Measurements from ENCODE around the gene POU2F2.
"Not testable (repeated sequence)": the region's sequence is repeated elsewhere in the genome, so short reads cannot be mapped to it uniquely, and the experiment has no call there.

The POU2F2 gene

GRCh38 chr19:42105368-42105767, 26.9 kb downstream of the POU2F2 start:
- DNase-seq (ENCODE audit: low read depth in 2 of 2, low spot score in 1 of 2) = no peak

- DNase-seq (ENCODE audit: low read depth in 2 of 2, low spot score in 1 of 2) = no peak
These were observed 29.4 kb downstream of the POU2F2 start for GRCh38 chr19:42102877-42103276.

DNA sequence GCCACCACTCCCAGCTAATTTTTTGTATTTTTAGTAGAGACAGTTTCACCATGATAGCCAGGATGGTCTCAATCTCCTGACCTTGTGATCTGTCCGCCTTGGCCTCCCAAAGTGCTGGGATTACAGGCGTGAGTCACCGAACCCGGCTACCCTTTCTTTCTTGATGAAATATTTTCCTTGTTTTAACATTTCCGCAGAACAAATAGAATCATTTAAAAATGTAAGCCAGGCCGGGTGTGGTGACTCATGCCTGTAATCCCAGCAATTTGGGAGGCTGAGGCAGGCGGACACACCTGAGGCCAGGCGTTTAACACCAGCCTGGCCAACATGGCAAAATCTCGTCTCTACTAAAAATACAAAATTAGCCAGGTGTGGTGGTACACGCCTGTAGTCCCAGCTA, 32.0 kb downstream of the POU2F2 start:
- DNase-seq (ENCODE audit: low read depth in 2 of 2, low spot score in 1 of 2) = not testable (repeated sequence)

- no peak for DNase-seq (ENCODE audit: low read depth in 2 of 2, low spot score in 1 of 2)
These were observed 32.8 kb downstream of the POU2F2 start for GRCh38 chr19:42099336-42099925.

DNA sequence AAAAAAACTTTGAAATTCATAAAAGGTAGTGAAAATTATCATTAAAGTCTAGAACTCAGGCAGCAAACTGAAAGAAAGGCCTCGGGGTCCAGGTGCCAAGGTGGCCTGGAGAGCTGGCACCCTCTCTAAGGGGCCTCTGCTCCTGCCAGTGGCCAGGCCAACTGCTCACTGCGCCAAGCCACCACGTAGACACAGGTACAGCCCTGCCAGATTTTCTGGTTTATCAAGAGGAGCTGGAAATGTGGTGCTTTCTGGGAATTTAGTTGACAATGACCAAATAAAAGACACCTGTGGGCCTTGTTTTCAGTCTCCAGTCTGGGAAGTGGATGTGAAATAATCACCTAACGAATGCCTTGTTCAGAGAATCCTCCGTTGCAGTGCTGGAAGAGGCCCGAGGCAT, 33.5 kb downstream of the POU2F2 start:
- no peak for DNase-seq (ENCODE audit: low read depth in 2 of 2, low spot score in 1 of 2)

DNA sequence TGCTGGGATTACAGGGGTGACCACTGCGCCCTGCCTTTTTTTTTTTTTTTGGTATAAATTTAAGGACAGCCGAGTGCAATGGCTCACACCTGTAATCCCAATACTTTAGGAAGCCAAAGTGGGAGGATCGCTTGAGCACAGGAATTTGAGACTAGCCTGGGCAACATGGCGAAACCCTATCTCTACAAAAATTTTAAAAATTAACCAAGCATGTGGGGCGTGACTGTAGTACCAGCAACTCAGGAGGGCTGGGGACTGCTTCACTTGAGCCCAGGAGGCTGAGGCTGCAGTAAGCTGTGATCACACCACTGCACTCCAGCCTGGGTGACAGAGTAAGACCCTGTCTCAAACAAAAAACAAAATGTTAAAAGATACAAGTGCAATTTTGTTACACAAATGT, 34.8 kb downstream of the POU2F2 start:
- DNase-seq (ENCODE audit: low read depth in 2 of 2, low spot score in 1 of 2) = no peak

- DNase-seq (ENCODE audit: low read depth in 2 of 2, low spot score in 1 of 2) = no peak
These were observed 35.9 kb downstream of the POU2F2 start for GRCh38 chr19:42096255-42096837.

DNA sequence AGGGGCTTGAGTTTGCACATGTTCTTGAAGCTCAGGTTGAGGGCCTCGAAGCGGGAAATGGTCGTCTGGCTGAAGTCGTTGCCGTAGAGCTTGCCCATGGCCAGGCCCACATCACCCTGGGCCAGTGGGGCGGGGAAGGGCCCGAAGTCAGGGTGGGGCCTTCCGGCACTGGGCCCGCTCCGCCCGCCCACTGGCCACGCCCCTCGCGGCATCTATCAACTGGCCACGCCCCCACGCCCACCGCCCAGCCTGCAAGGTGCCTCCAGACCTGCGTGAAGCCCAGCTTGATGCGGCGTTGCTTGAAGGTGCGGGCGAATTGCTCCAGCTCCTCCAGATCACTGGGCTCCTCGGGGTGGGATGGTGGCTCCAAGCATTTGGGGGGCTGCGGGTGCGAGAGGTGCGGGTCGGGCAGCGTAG, 36.4 kb downstream of the POU2F2 start:
- DNase-seq (ENCODE audit: low read depth in 2 of 2, low spot score in 1 of 2) = no peak

DNA sequence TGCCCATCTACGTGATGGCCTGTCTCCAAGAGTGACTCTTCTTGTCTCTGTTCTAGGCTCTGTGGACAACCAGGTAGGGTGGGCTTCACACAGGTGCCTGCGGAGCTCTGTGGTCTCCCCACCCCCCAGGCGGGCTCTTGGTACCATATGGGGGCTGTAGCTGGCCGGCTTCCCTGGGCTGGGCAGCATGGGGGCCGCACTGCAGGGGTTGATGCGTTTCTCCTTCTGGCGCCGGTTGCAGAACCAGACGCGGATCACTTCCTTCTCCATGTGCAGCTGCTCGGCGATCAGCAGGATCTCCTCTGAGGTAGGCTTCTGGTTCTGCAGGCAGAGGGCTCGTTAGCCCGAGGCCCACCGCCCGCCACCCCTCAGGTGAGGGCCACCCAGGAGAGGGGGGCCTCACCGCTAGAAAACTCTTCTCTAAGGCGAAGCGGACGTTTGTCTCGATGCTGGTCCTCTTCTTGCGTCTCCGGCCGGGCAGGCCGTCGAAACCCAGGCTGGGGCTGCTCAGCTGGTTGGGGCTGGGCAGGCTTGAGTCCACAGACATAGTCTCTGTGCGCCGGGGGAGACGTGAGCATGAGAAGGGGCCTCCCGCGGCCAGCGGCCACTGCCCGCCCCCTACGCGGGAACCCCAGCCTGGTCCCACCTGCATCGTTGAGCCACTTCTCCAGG, 37.0 kb downstream of the POU2F2 start:
- DNase-seq (ENCODE audit: low read depth in 2 of 2, low spot score in 1 of 2) = no peak

DNA sequence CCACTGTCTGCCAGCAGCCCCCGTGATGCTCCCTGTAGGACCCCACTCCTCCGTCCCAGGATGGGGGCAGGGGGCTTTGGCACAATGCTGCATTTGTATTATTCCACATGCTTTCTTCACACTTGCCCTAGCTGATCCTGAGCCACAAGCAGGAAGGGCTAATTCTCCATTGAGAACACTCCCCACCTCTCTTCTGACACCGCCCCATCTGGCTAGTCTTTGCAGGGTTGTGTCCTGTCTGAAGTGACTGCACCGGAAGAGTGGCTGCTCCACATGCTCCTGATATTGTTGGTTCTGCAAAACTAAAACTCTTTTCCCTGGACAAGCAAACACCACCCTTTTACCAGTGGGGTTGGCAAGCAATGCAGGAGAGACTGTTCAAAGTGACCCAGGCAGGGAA, 38.3 kb downstream of the POU2F2 start:
- no peak for DNase-seq (ENCODE audit: low read depth in 2 of 2, low spot score in 1 of 2)

DNA sequence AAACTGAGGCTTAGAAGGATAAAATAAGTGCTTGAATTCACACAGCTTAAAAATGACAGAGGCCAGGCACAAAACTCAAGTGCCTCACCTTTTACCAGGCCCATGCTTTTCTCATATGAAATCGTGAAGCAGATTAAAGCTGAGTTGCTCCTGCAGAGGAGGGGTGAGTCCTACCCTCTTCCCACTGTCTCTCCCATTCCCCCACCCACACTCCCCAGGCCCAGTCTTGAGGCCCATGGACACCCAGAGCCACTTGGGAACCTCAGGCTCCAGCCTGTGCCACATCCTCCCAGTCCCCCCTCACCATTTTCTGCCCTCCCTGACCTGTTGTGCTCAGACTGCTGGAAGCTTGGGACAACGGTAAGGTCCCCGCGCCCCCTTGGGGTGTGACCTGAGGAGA, 38.7 kb downstream of the POU2F2 start:
- no peak for DNase-seq (ENCODE audit: low read depth in 2 of 2, low spot score in 1 of 2)

DNA sequence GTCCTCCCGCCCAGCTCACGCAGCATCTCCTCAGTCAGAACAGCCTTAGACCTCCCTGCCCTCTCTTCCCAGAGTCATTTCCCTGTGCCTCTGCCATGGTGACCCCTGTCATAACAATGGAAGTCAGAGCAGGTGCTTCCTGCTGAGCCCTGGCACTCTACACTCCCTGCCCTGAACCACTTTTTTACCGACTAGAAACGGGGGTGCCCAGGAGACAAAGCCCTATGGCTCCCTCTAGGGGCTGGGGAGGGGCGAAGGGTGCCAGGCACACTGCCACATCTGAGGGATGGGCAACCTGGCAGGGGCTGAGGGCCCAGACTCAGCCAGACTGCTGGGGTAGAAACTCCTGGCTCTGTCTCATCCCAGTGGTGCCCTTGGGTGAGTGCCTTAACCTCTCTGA, 39.9 kb downstream of the POU2F2 start:
- DNase-seq (ENCODE audit: low read depth in 2 of 2, low spot score in 1 of 2) = no peak

- DNase-seq (ENCODE audit: low read depth in 2 of 2, low spot score in 1 of 2) = no peak
These were observed 40.5 kb downstream of the POU2F2 start for GRCh38 chr19:42091742-42092141.

- DNase-seq (ENCODE audit: low read depth in 2 of 2, low spot score in 1 of 2) = no peak
These were observed 40.9 kb downstream of the POU2F2 start for GRCh38 chr19:42091300-42091699.

DNA sequence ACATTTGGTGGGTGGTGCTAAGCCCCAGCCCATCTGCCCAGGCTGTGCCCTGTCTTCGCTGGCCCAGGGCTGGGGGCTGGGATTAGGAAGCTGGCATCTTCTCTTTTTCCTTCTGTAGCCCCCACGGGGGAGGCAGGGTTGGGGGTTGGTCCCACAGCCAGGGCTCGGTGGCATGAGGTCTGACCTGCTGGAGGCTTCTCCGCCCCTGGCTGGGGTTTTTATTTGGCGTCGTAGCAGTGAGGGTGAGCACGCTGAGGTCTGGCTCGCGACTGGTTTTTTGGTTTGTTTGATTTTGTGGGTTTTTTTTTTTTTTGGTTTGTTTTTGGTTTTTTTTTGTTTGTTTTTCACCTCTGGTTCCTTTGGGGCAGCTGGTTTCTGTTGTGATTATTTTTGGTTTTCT, 41.6 kb downstream of the POU2F2 start:
- DNase-seq (ENCODE audit: low read depth in 2 of 2, low spot score in 1 of 2) = no peak

DNA sequence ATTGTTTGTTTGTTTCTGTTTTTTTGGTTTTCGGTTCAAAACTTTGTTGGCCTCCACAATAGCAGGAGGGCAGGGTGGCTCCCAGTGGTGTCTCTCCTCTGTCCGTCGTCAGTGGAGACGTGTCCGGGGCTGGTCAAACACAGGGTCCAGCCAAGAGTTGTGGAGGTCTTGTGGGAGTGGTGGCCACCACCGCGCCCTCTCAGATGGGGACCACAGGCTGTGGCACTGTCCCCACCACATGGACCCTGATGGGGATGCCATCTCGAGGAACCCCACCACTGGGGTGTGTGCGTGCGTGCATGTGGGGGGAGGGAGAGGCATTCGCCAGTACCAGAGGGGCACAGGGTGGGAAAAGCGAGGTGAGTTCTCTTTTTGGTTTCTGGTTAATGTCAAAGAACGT, 42.5 kb downstream of the POU2F2 start:
- no peak for DNase-seq (ENCODE audit: low read depth in 2 of 2, low spot score in 1 of 2)

GRCh38 chr19:42089191-42089750, 43.0 kb downstream of the POU2F2 start:
- no peak for DNase-seq (ENCODE audit: low read depth in 2 of 2, low spot score in 1 of 2)

DNA sequence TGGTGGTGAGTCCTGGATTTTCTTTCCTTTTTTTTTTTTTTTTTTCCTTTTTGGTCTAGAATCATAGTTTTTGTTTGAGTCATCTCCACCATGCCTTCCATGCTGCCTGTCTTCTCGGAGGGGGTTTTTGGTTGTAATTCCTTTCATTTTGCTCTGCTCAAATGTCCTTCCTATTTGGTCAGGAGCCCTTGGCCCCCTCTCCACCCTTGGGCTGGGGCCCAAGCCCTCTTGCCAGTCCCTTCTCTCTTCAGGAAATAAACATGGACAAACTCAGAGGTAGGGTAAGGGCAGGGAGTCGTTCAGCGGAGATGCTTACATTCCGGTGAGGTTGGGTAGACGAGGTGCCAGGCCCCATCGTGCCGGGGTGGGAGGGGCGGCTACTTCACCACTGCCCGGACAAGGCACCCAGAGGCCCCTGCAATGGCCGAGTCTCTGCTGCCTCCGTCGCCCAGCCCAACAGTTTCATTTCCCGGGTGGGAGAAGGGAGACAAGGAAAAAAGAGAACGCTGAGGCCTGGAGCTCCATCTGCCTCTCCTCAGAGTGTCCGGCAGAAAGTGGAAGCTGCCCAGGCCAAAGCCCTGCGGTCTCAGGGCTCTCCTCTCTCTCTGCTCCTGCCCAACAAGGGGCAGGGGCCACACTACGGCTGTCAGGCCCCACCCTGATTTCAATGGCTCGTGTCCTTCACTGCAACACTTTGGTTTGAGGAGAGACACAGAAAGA, 43.6 kb downstream of the POU2F2 start:
- DNase-seq (ENCODE audit: low read depth in 2 of 2, low spot score in 1 of 2) = no peak

- no peak for DNase-seq (ENCODE audit: low read depth in 2 of 2, low spot score in 1 of 2)
These were observed 45.3 kb downstream of the POU2F2 start for GRCh38 chr19:42086770-42087550.

GRCh38 chr19:42086188-42086736, 46.0 kb downstream of the POU2F2 start:
- no peak for DNase-seq (ENCODE audit: low read depth in 2 of 2, low spot score in 1 of 2)

GRCh38 chr19:42083537-42083936, 48.7 kb downstream of the POU2F2 start:
- no peak for DNase-seq (ENCODE audit: low read depth in 2 of 2, low spot score in 1 of 2)
